ENCODE results near the gene KIAA0319L.
"Not testable (repeated sequence)": the region's sequence is repeated elsewhere in the genome, so short reads cannot be mapped to it uniquely, and the experiment has no call there.

KIAA0319L gene

DNA sequence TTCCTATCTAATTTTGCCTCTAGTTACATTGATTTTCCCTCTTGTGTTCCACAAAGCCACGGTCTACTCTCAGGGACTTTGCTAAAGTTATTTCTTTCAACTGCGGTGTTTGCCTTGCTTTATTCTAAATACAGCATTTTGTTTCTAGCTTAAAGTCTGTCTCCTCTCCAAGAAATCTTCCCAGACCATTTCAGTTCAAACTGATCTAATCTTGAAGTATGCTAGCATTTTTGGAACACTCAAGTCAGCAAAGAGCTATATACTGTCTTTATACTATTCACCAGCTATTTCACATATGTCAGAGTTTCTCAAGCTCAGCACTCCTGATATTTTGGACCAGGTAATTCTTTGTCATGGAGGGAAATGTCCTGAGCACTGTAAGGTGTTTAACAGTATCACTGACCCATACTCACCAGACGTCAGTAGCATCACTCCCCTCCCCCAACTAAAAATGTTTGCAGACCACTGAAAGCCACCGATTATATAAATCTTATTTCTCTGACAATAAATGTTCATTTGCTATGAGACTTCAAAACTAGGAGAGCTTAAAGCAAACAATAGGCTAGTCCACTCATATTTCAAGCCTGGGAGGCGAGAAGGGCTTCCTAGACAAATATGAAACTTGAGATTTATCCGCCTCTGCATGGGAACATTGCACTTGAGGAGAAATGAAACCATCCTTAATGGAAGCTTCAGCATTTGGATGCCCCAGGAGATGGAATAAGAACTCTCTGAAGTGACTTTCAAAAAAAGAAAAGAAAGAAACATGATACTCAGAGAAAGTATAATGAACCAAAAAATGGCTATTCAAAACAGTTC lies 81.1 kb downstream of the KIAA0319L start:
- H3K9me3 ChIP-seq (ENCODE audit: control insufficient read depth, insufficient read depth, low read length) = no peaks in the 10 kb centered on the region
- H3K27me3 ChIP-seq (ENCODE audit: control insufficient read depth, insufficient read depth, low read length) = no peaks in the 10 kb centered on the region
- H3K4me3 ChIP-seq (ENCODE audit: low read depth, low read length) = no peak overlapping the region
- no peak overlapping the region for H3K9ac ChIP-seq (ENCODE audit: low read depth, low read length)
- peaks cover 11% of the 10 kb centered on the region for H3K4me1 ChIP-seq (ENCODE audit: control insufficient read depth, insufficient read depth, low read length)
- no peak overlapping the region for H3K27ac ChIP-seq (ENCODE audit: low read depth, low read length)
- peaks cover 50% of the 10 kb centered on the region for H3K36me3 ChIP-seq (ENCODE audit: control insufficient read depth, insufficient read depth, low read length)

DNA sequence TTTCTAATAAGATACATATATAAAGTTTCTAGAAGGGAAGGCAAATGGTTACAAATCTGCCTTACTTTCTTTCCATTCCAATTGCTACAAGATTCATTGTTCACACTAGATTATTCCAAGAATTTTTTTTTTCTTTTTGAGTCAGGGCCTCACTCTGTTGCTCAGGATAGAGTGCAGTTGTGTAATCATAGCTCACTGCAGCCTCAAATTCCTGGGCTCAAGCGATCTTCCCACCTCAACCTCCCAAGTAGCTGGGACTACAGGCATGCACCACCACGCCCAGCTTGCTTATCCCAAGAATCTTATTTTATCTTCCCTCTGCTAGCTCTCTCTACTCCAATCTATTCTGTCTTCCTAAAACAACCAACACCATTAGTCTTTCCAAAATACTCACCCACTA lies 81.8 kb downstream of the KIAA0319L start:
- Histone ChIP-seq H3K27ac (ENCODE audit: low read depth, low read length) (no peak overlapping the region), H3K9me3 (ENCODE audit: control insufficient read depth, insufficient read depth, low read length) (no peaks in the 10 kb centered on the region), H3K4me3 (ENCODE audit: low read depth, low read length) (no peak overlapping the region), H3K4me1 (ENCODE audit: control insufficient read depth, insufficient read depth, low read length) (peaks cover 18% of the 10 kb centered on the region), H3K9ac (ENCODE audit: low read depth, low read length) (no peak overlapping the region), H3K36me3 (ENCODE audit: control insufficient read depth, insufficient read depth, low read length) (peaks cover 55% of the 10 kb centered on the region), H3K27me3 (ENCODE audit: control insufficient read depth, insufficient read depth, low read length) (no peaks in the 10 kb centered on the region)

DNA sequence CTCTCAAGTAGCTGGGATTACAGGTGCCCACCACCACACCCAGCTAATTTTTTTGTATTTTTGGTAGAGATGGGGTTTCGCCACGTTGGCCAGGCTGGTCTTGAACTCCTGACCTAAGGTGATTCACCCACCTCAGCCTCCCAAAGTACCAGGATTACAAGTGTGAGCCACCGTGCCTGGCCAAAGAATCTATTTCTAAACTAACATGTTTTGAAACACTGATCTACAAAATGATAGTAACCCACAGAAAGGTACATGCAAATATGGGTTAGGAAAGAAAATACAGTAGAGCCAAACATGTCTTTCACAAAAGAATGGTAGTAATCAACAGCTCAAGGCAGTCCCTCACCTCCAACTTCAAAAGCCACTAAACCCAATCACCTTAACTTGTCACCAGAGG lies 84.0 kb downstream of the KIAA0319L start:
- H3K27ac ChIP-seq (ENCODE audit: low read depth, low read length); H3K27me3 ChIP-seq (ENCODE audit: control insufficient read depth, insufficient read depth, low read length); H3K4me3 ChIP-seq (ENCODE audit: low read depth, low read length); H3K9me3 ChIP-seq (ENCODE audit: control insufficient read depth, insufficient read depth, low read length); H3K9ac ChIP-seq (ENCODE audit: low read depth, low read length): not testable (repeated sequence)
- Histone ChIP-seq H3K36me3 (ENCODE audit: control insufficient read depth, insufficient read depth, low read length) (peaks cover 65% of the 10 kb centered on the region), H3K4me1 (ENCODE audit: control insufficient read depth, insufficient read depth, low read length) (peaks cover 18% of the 10 kb centered on the region)

DNA sequence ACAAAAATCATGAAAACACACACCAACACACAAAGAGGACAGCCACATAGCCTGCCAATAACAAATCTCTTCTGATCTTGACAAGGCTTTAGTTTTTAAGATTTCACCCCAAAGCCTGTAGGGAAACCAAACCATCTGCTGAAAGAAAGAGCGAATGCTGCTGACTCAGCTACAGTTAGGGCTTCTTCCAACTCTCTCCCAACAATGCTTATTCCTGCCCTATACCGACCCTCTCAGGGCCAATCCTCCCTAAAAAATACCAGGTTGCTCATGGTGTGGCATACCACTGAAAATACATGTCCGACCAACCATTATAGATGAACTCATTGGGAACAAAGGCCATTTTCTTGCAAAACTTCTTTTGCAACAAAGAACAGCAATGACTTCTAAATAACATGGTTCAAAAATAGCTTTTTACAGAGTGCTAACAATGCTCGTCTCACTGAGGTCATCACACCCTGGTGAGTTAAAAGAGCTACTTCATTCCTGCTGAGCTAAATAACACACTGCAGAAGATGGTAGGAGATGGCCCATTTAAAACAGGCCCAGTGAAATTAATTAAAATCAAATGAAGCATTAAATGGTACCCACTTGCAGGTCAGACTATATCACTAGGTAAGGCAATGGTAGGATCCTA lies 86.1 kb downstream of the KIAA0319L start:
- peak overlapping the region; percentile 95 for H3K27ac ChIP-seq (ENCODE audit: low read depth, low read length)

DNA sequence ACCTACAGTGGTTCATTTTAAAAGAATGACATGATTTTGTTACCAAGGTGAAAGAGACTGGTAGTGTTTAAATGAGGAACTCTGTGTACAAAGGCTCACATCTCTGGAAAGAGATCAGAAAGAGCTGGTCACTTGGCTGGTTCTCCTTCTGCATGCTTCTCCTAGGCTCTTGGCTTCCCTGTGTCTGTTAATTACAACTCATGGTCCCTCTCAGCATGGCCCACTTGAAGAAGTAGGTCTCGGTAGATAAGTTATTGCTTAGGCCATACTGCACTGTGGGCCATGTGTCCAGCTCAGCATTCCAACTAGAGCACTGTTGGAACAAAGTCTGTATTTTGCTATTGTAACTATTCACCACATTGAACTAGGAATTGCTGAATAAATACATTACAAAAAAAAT lies 91.1 kb downstream of the KIAA0319L start:
- Histone ChIP-seq H3K9me3 (ENCODE audit: control insufficient read depth, insufficient read depth, low read length) (peaks cover 19% of the 10 kb centered on the region), H3K36me3 (ENCODE audit: control insufficient read depth, insufficient read depth, low read length) (peaks cover 78% of the 10 kb centered on the region), H3K9ac (ENCODE audit: low read depth, low read length) (no peak overlapping the region), H3K4me1 (ENCODE audit: control insufficient read depth, insufficient read depth, low read length) (peaks cover 7% of the 10 kb centered on the region), H3K4me3 (ENCODE audit: low read depth, low read length) (no peak overlapping the region), H3K27me3 (ENCODE audit: control insufficient read depth, insufficient read depth, low read length) (no peaks in the 10 kb centered on the region), H3K27ac (ENCODE audit: low read depth, low read length) (no peak overlapping the region)

More for the DNA sequence above, 86.1 kb downstream of the KIAA0319L start:
- no peak overlapping the region for H3K4me3 ChIP-seq (ENCODE audit: low read depth, low read length)
- H3K27me3 ChIP-seq (ENCODE audit: control insufficient read depth, insufficient read depth, low read length) = no peaks in the 10 kb centered on the region
- H3K9me3 ChIP-seq (ENCODE audit: control insufficient read depth, insufficient read depth, low read length) = peaks cover 4% of the 10 kb centered on the region; the same call in 1 of the 2 replicates
- H3K4me1 ChIP-seq (ENCODE audit: control insufficient read depth, insufficient read depth, low read length) = peaks cover 18% of the 10 kb centered on the region
- peak overlapping the region; percentile 56; the same call in 1 of the 2 replicates for H3K9ac ChIP-seq (ENCODE audit: low read depth, low read length)
- peaks cover 66% of the 10 kb centered on the region for H3K36me3 ChIP-seq (ENCODE audit: control insufficient read depth, insufficient read depth, low read length)

DNA sequence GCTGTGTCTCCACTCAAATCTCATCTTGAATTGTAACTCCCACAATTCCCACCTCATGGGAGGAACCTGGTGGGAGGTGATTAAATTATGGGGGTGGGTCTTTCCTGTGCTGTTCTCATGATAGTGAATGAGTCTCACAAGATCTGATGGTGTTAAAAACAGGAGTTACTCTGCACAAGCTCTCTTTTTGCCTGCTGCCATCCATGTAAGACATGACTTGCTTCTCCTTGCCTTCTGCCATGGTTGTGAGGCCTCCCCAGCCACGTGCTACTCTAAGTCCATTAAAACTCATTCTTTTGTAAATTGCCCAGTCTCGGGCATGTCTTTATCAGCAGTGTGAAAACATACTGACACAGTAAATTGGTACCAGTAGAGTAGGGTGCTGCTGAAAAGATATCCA lies 93.5 kb downstream of the KIAA0319L start:
- H3K4me3 ChIP-seq (ENCODE audit: low read depth, low read length); H3K27ac ChIP-seq (ENCODE audit: low read depth, low read length); H3K27me3 ChIP-seq (ENCODE audit: control insufficient read depth, insufficient read depth, low read length); H3K4me1 ChIP-seq (ENCODE audit: control insufficient read depth, insufficient read depth, low read length); H3K9ac ChIP-seq (ENCODE audit: low read depth, low read length): not testable (repeated sequence)
- peaks cover 77% of the 10 kb centered on the region for H3K36me3 ChIP-seq (ENCODE audit: control insufficient read depth, insufficient read depth, low read length)
- peaks cover 19% of the 10 kb centered on the region for H3K9me3 ChIP-seq (ENCODE audit: control insufficient read depth, insufficient read depth, low read length)

DNA sequence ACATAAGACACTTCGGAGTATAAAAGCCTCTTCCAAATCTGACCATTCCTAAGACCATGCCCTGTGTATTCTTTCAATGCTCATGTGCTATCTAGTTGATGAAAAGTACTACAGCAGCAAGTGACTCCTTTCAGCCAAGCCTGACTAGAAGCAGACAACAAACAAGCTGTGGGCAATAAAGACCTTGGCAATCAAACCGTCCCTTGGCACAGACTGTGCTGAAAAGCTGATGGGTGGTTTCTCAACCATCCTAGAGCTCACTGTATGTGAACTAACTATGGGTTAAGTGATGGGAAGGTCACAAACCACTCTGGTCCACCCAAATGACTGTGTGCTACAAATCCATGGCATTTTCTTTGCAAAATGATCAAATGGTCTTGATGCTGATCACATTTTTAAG lies 94.0 kb downstream of the KIAA0319L start:
- Histone ChIP-seq H3K27ac (ENCODE audit: low read depth, low read length) (no peak overlapping the region), H3K4me1 (ENCODE audit: control insufficient read depth, insufficient read depth, low read length) (no peaks in the 10 kb centered on the region), H3K9ac (ENCODE audit: low read depth, low read length) (no peak overlapping the region), H3K9me3 (ENCODE audit: control insufficient read depth, insufficient read depth, low read length) (peaks cover 19% of the 10 kb centered on the region), H3K36me3 (ENCODE audit: control insufficient read depth, insufficient read depth, low read length) (peaks cover 75% of the 10 kb centered on the region), H3K27me3 (ENCODE audit: control insufficient read depth, insufficient read depth, low read length) (no peaks in the 10 kb centered on the region), H3K4me3 (ENCODE audit: low read depth, low read length) (no peak overlapping the region)

DNA sequence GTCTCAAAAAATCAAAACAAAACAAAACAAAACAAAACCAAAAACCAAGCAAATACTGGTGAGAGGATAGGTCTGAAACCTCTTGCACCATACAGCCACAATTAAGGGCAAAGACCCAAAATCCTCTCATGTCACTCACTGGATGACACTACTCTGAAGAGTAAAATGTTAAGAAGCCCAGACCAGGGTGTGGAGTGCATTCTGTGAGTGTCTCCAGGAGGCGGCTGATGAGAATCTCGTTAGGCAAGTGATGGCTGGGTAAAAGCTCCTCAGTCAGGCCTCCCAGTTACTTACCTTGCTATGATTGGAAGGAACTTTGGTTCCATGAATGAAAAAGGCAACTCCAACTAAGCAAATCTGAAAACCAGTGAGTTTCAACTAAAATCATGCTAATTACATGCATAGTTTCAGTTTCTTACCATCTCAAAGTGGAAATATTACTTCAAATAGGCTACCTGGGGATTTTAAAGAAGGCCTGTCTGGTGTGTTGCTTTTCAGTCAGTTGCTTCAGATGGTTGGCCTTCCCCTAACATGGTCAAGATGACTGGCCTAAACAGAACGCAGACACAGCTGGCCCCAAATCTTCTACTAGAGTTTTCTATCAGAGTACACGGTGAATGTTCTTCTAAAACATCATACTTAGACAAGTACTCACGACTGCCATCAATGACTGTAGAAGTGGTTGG lies 95.1 kb downstream of the KIAA0319L start:
- Histone ChIP-seq H3K27me3 (ENCODE audit: control insufficient read depth, insufficient read depth, low read length) (no peaks in the 10 kb centered on the region), H3K9me3 (ENCODE audit: control insufficient read depth, insufficient read depth, low read length) (peaks cover 19% of the 10 kb centered on the region), H3K4me1 (ENCODE audit: control insufficient read depth, insufficient read depth, low read length) (no peaks in the 10 kb centered on the region), H3K9ac (ENCODE audit: low read depth, low read length) (no peak overlapping the region), H3K4me3 (ENCODE audit: low read depth, low read length) (no peak overlapping the region), H3K27ac (ENCODE audit: low read depth, low read length) (no peak overlapping the region), H3K36me3 (ENCODE audit: control insufficient read depth, insufficient read depth, low read length) (peaks cover 74% of the 10 kb centered on the region)

DNA sequence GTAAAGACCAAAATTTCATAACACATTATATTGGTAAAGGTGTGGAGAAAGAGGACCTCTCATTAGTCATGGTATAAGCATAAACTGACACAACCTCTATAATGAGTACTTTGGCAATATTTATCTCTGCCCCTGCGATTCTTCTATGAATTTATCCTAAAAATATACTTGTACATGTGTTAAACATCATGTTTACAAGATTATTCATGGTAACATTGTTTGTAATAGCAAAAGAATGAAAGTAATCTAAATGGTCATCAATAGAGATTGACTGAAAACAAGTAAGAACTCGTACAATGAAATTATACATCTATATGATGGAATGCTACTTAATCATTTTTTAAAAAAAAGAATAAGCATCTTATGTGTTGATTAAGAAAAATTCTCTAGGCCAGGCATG lies 96.4 kb downstream of the KIAA0319L start:
- Histone ChIP-seq H3K4me1 (ENCODE audit: control insufficient read depth, insufficient read depth, low read length) (no peaks in the 10 kb centered on the region), H3K27me3 (ENCODE audit: control insufficient read depth, insufficient read depth, low read length) (no peaks in the 10 kb centered on the region), H3K9me3 (ENCODE audit: control insufficient read depth, insufficient read depth, low read length) (peaks cover 14% of the 10 kb centered on the region), H3K9ac (ENCODE audit: low read depth, low read length) (no peak overlapping the region), H3K4me3 (ENCODE audit: low read depth, low read length) (no peak overlapping the region), H3K36me3 (ENCODE audit: control insufficient read depth, insufficient read depth, low read length) (peaks cover 70% of the 10 kb centered on the region), H3K27ac (ENCODE audit: low read depth, low read length) (no peak overlapping the region)

DNA sequence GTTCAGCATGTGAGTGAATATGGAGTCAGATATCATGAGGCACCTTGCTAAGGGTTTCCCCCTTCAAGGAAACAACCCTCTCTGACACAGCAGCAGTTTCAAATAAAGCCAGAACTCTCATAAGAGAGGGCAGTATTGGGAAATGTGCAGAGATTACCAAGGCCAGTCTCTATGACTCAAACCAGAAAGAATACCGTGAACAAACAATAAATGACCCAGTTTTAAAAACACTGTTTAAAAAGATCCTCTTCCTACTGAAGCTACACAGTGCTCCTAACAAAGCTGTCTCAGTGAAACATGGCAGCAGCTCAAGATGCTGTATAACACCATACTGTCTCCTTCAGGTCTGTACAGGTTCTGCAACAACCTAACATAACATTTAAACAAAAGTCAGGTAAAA lies 102.6 kb downstream of the KIAA0319L start:
- Histone ChIP-seq H3K4me3 (ENCODE audit: low read depth, low read length) (no peak overlapping the region), H3K36me3 (ENCODE audit: control insufficient read depth, insufficient read depth, low read length) (peaks cover 72% of the 10 kb centered on the region), H3K27ac (ENCODE audit: low read depth, low read length) (no peak overlapping the region), H3K4me1 (ENCODE audit: control insufficient read depth, insufficient read depth, low read length) (no peaks in the 10 kb centered on the region), H3K27me3 (ENCODE audit: control insufficient read depth, insufficient read depth, low read length) (no peaks in the 10 kb centered on the region), H3K9me3 (ENCODE audit: control insufficient read depth, insufficient read depth, low read length) (no peaks in the 10 kb centered on the region), H3K9ac (ENCODE audit: low read depth, low read length) (no peak overlapping the region)

DNA sequence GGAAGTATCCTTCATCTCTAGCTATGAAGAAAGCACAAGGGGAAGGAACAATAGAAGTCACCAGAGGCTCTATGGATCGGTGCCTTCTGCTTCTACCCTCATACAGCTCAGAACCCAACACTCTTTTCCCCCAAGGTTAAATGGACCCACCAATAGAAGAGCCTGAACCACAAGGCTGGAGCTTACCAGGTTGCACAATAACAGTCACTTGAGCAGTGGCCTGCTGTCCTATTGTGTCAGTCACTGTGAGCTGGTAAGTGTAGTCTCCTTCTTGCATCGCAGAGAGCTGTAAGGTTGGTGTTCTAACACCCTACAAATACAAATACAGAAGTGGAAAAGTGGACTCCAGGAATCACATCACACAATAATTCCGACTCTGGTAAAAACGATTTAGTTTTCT lies 103.0 kb downstream of the KIAA0319L start:
- no peak overlapping the region for H3K27ac ChIP-seq (ENCODE audit: low read depth, low read length)
- H3K4me3 ChIP-seq (ENCODE audit: low read depth, low read length) = no peak overlapping the region
- no peaks in the 10 kb centered on the region for H3K4me1 ChIP-seq (ENCODE audit: control insufficient read depth, insufficient read depth, low read length)
- H3K9ac ChIP-seq (ENCODE audit: low read depth, low read length) = no peak overlapping the region
- peaks cover 76% of the 10 kb centered on the region for H3K36me3 ChIP-seq (ENCODE audit: control insufficient read depth, insufficient read depth, low read length)
- no peaks in the 10 kb centered on the region for H3K9me3 ChIP-seq (ENCODE audit: control insufficient read depth, insufficient read depth, low read length)
- H3K27me3 ChIP-seq (ENCODE audit: control insufficient read depth, insufficient read depth, low read length) = no peaks in the 10 kb centered on the region

Data from HUES48 (cell line).